Dermis blood vessel endothelial cell (primary cell): ENCODE data around the gene CTSV. TPM values are rescaled to one million over a fixed set of nuclear protein-coding genes. Genes with fewer than 3 reads are reported as not detected.
"Not testable (repeated sequence)": the region's sequence is repeated elsewhere in the genome, so short reads cannot be mapped to it uniquely, and the experiment has no call there.

Experiments
- DNase-seq: peaks from one replicate; pipeline ENCODE4 v3.0.0; 2010
- total RNA-seq: library from RNA; depleted of rRNA; stranded (reverse); fragments of >200 nt; gene quantifications from 2 replicates; pipeline ENCODE4 v1.2.3, GENCODE V29; 2014

Gene CTSV
- under 0.01 and 2.1 TPM in 2 replicates for total RNA-seq

DNA sequence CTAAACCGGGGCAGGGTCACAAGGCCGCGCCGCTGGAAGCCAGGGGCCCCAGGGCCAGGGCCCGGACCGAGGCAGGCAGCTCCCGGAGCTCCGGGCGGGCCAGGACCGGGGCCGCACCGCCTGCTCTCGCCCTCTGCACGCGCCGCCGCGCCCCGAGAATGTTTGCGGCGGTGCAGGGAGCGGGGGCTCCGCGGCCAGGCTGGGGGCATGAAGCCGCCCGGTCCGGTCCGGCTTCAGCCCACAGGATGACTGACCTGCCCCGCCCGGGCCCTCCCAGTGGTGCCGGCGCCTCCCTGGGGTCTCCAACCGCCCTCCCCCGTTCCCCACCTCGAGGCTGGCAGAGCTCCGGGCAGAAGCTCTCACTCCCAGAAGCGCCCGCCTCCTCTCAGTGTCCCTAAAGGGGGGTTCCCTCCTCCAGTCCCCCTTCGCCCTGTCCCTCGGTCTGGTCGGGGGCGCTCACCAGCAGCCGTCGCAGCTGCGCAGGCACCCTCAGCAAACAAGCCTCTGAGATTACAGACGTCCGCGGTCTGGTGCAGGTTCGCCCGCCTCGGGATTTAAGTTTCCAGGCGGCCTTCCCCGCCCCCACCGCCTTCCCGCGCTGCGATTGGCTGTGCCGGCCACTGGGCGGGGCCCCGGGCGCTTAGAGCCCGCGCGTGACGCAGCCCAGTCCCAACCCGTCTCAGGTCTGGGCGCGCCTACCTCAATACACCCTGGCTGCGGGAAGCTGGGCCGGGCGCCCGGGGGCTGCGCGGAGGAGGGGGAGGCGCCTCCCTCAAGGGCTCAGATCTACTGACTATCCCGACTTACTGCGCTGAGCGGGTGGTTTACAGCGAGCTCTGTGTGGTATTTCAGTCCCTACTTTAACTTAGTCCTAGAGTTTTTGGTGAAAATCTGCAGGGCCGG lies at the start of gene CTSV:
CTSV (minus strand) TSS at position 532 of the 903 bp plus-strand sequence. CDS start 1,099 bp downstream, outside the sequence.
- peak; percentile 86 for DNase-seq

- DNase-seq = not testable (repeated sequence)
These were observed 48.8 kb upstream of the CTSV start for GRCh38 chr9:97087668-97088215.

- DNase-seq = not testable (repeated sequence)
These were observed 45.6 kb upstream of the CTSV start for GRCh38 chr9:97084562-97084991.

GRCh38 chr9:97078362-97078761 lies 39.4 kb upstream of the CTSV start:
- DNase-seq = no peak

DNA sequence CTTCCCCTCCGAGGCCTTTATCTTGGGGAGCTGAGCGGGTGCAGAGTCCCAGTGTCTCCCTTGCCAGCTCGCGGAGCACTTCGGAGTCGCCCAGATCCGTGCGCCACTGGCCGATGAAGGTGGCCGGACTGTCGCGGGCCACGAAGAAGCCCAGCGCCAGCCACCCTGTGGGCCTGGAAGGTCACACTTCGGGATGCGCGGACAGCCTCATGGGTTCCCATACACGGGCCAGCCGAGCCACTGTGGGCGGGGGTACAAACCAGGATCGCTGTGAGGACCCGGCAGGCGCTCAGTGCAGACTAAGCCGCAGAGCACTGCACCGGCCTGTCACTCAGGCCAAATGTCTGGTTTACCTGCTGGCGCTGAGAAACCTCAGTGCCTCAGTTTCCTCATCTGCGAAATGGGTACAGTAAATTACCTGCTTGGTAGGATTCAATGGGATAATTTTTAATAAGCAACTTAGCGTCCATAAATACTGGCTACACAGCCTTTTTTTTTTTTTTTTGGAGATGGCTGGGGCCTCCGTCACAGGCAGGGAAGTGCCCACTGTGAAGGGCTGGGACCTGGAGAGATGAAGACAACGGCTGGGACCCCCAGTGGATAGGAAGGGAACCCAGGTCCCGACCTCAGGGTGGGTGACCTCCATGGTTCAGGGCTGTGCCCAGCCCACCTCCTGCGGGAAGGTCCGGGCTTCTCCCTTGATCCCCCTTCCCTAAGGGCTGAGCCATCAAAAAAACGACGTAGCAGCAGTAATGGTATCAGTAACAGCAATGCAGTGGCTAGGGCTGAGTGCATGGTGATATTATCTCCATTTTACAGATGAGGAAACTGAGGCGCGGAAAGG lies 38.7 kb upstream of the CTSV start:
- no peak for DNase-seq

- DNase-seq = not testable (repeated sequence)
These were observed 37.9 kb upstream of the CTSV start for GRCh38 chr9:97076731-97077451.

DNA sequence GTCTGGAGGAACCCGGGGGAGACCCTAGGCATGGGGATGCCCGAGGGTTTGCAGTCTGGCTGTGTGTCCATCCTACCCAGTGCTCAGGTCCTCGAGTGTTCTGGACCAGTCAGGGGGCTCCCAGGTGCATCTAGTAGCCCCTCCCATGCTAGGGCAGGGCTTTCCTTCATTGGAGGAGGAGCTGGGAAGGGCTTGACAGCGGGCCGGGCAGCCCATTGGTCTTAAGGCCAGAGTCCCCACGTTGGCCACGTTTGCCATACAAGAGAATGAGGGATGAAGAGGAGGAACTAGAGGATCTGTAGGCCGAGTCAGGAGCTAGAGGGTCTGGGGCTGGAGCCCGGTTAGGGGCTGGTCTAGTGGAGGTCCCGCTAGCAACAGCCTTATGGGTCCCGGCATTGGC lies 37.3 kb upstream of the CTSV start:
- no peak for DNase-seq

DNA sequence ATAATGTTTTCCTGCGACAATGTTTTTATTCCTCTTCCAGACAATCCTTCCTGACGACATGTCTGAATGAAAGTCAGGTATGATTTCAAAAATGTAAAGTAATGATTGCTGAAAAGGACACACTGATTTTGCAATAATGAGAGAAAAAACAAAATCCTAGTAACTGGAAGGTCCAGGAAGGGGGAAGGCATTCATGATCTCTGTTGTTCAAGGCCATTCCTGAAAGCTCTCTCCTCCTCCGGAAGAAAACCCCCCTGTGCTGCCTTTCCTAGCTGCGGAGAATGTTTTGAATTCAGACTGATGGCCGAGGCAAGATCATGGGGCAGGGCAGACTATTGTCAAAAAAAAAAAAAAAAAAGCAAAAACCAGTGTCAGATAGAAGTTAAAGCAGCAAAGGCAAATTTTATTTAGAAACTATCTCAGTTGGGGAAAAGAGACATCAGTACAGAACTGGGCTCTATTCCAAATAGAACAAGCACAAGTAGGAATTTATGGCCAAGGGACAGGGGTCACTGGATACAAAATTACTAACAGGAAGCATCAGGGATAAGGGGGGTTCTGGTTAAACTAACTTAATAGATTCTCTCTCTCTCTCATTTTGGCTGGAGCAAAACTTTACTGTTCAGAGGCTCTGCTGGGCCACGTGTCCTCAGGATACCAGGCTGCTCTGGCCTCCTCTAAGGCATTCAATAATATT lies 36.5 kb upstream of the CTSV start:
- no peak for DNase-seq

DNA sequence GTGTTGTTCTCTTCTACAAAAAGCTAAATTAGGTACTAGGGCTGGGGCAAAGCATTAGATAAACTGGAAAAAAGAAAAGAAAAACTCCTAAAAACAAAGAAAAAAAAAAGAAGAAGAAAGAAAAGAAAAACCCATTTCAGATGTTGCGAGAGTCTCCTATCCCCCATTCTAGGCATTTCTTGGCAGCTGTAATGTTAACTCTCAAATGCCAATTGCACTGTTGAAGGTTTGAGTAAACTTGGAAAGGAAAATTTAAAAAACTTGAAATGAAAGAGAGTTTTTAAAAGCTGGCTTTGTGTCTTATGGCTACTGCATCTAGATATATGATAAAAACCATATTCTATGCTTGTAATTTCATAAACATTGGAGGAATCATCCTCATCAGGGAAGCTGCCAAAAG lies 34.6 kb upstream of the CTSV start:
- DNase-seq = no peak

- no peak for DNase-seq
These were observed 33.4 kb upstream of the CTSV start for GRCh38 chr9:97072285-97072776.

DNA sequence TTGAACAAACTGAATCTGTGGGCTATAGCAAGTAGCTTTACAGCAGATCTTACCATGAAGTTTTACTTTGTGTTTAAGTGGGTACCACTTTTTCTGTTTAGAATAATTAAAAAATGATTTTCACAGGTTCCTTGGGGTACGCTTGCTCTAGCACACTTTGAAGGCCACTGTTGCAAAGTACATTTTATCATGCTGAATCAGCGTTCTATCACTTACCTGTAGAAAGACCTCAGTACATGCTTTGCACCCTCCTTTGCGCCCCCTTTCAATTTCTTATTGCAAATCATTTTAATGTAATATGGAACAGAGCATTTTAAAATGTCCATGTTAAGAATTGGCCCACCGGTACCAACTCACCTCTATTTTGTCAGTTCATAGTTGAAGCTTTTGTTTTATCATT lies 31.4 kb upstream of the CTSV start:
- not testable (repeated sequence) for DNase-seq

- DNase-seq = no peak
These were observed 28.5 kb upstream of the CTSV start for GRCh38 chr9:97067490-97067889.

GRCh38 chr9:97064176-97064575 lies 25.2 kb upstream of the CTSV start:
- DNase-seq = no peak

GRCh38 chr9:97060796-97061195 lies 21.9 kb upstream of the CTSV start:
- DNase-seq = no peak

GRCh38 chr9:97059626-97060025 lies 20.7 kb upstream of the CTSV start:
- DNase-seq = no peak

GRCh38 chr9:97057651-97058050 lies 18.7 kb upstream of the CTSV start:
- no peak for DNase-seq

DNA sequence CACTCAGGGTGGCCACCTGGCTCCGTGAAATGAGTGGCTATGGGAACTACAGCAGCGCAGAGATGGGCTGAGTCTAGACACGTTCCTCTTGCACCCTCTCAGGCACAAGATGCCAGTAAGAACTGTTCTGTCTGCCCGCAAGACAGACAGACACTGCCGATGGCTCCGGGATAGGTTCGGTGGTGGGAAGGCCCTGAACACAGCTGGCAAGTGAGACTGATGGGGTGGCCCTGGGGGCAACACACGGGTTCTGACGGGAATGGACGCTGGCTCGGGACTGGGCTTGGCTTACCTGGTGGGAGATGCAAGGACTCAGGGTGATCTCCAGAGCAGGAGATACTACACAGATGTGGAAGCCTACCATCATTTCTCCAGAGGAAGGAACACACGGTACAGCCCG lies 16.9 kb upstream of the CTSV start:
- not testable (repeated sequence) for DNase-seq

GRCh38 chr9:97053717-97054116 lies 14.8 kb upstream of the CTSV start:
- no peak for DNase-seq

GRCh38 chr9:97052735-97053134 lies 13.8 kb upstream of the CTSV start:
- no peak for DNase-seq

DNA sequence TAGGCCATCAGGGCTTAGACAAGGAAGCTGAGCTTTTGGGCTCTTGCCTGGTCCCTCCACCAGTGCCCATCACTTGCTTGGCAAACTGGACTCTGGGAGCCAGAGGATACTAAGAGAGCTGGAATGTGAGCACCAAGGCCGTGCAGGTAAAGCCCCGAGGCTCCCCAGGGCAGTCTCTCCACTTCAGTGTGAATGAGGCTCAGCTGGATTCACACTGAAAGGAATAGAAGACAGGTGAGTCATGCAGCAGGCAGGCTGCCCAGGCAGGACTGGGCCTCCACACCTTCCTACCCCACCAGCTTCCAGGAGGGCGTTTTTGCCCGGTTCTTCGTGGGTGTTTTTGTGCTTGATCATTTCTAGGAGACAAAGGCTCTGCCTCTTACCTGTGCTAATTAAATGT lies 7.3 kb upstream of the CTSV start:
- no peak for DNase-seq

DNA sequence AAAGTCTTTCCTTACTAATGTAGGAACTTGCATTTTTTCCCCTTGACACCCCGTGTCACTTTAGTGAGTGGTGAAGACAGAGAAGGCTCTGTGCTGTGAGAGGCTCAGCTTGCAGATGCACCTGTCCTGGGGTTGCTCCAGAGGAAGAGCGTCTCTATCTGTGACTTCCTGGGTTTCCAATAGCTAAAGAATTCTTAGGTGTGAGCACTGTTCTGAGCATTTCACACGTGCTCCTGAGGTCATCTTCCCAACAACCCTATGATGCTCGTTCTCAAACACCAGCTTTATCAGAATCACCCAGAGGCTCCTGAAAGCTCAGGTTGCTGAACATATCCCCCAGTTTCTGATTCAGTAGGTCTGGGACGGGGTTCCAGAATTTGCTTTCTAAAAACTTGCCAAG lies 6.4 kb upstream of the CTSV start:
- DNase-seq = no peak

DNA sequence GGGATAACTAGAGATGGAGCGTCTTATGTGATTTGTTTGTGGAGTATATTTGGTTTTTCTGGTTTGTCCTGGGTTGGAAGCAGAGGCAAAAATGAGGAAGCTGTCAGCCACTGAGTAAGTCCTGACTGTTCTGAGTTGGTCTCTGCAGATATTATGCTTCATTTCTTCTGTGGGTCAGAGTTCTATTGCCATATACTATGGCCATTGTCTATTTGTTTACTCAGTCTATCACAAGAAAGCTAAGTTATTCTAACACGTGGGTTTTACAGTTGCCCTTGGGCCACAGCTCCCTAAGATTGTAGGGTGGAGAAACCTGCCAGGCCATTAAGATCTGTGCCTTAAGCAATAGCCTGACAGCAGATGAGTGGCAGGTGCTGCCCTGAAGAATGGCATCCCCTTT lies 3.0 kb upstream of the CTSV start:
- DNase-seq = no peak
